ENCODE results near the gene BCAN.

DNA sequence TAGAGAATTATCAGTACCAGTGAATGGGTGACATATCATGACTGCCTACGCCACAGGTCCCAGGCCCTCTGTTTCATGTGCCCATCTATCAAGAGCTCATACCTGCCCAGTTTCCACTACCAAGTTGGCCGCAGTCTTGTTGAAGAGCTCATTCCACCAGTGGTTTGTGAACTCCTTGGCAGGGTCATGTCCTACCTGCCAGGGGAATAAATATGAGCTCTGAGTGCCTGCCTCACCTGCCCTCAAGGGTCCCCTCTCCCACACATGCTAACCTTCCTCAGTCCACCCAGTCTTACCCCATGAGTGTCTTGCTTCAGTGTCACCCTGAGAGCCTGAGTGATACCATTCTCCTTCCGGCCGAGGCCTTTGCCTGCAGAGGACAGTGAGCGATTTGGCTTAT is 43.8 kb upstream of the BCAN start:
- TF ChIP-seq POLR2A (IDR thresholded peaks at IDR 0.05), result no peak
- TF ChIP-seq CTCF (IDR thresholded peaks at IDR 0.05), result no peak
- TF ChIP-seq EP300 (IDR thresholded peaks at IDR 0.05), result no peak
- no peak for TF ChIP-seq POLR2AphosphoS5 (IDR thresholded peaks at IDR 0.05)
